Keratinocyte (primary cell): ENCODE data around the gene PALMD. TPM values are rescaled to one million over a fixed set of nuclear protein-coding genes. Genes with fewer than 3 reads are reported as not detected.

Experiments
- DNase-seq: peaks from one replicate; pipeline ENCODE4 v3.0.0-alpha.2; 2011; ENCODE audit warnings: low read depth, missing footprints, low spot score
- FAIRE-seq: peaks from 2 replicates; lab custom pipeline; 2011; peaks lifted over from hg19 to GRCh38; lab: Jason Lieb, UNC
- H2AFZ ChIP-seq: 2 replicates; pipeline ENCODE4 v1.6.0; 2012; ENCODE audit warnings: low read length, control low read depth, inconsistent platforms; ENCODE audit not compliant: control insufficient read depth
- H3K27ac ChIP-seq: 2 replicates; pipeline ENCODE4 v1.5.1; 2011; ENCODE audit warnings: low read length; ENCODE audit not compliant: control insufficient read depth, insufficient read depth
- H3K27me3 ChIP-seq: 3 replicates; pipeline ENCODE4 v1.6.0; 2011; ENCODE audit warnings: low read length; ENCODE audit not compliant: control insufficient read depth, insufficient read depth; ENCODE audit errors: extremely low read depth
- H3K36me3 ChIP-seq, 2 experiments: 2 replicates in 1 of 2; 3 replicates in 1 of 2; pipeline ENCODE4 v1.5.1; 2011; ENCODE audit warnings: low read length in 2 of 2, mild to moderate bottlenecking in 1 of 2; ENCODE audit not compliant: control insufficient read depth in 2 of 2, insufficient read depth in 2 of 2; ENCODE audit errors: extremely low read depth in 1 of 2
- H3K4me1 ChIP-seq: 3 replicates; pipeline ENCODE4 v1.5.1; 2011; ENCODE audit warnings: low read length; ENCODE audit not compliant: control insufficient read depth, insufficient read depth; ENCODE audit errors: extremely low read depth
- H3K4me2 ChIP-seq: 3 replicates; pipeline ENCODE4 v1.6.0; 2011; ENCODE audit warnings: low read depth, low read length; ENCODE audit not compliant: control insufficient read depth, insufficient read depth; ENCODE audit errors: extremely low read depth
- H3K4me3 ChIP-seq, 3 experiments: fragments of 200-600 bp in 1 of 3; sonication (generic) in 1 of 3; 2 replicates in 2 of 3; 3 replicates in 1 of 3; pipeline ENCODE4 v1.5.1; 2011 to 2016; ENCODE audit warnings: low read length in 3 of 3, mild to moderate bottlenecking in 3 of 3, control low read depth in 2 of 3, inconsistent platforms in 1 of 3, low read depth in 1 of 3, mixed read lengths in 1 of 3, mixed run types in 1 of 3, moderate library complexity in 1 of 3; ENCODE audit not compliant: control insufficient read depth in 2 of 3, insufficient read depth in 2 of 3; ENCODE audit errors: extremely low read depth in 1 of 3
- H3K79me2 ChIP-seq: 2 replicates; pipeline ENCODE4 v1.6.0; 2012; ENCODE audit warnings: low read length; ENCODE audit not compliant: control insufficient read depth, insufficient read depth
- H3K9ac ChIP-seq: 3 replicates; pipeline ENCODE4 v1.6.0; 2011; ENCODE audit warnings: low read length; ENCODE audit not compliant: control insufficient read depth, insufficient read depth; ENCODE audit errors: extremely low read depth
- H3K9me1 ChIP-seq: 3 replicates; pipeline ENCODE4 v1.6.0; 2011; ENCODE audit warnings: low read length; ENCODE audit not compliant: control insufficient read depth, insufficient read depth; ENCODE audit errors: extremely low read depth
- H3K9me3 ChIP-seq: 2 replicates; pipeline ENCODE4 v1.5.1; 2012; ENCODE audit warnings: low read depth, low read length; ENCODE audit not compliant: control insufficient read depth
- H4K20me1 ChIP-seq: 3 replicates; pipeline ENCODE4 v1.6.0; 2011; ENCODE audit warnings: low read length; ENCODE audit not compliant: control insufficient read depth, insufficient read depth; ENCODE audit errors: extremely low read depth
- EZH2 ChIP-seq: IDR thresholded peaks from one replicate; pipeline ENCODE4 v1.6.1; 2012; ENCODE audit warnings: inconsistent platforms, mild to moderate bottlenecking, low read length, moderate library complexity
- dilution Hi-C: fragments of 300-500 bp; cut with MboI; formaldehyde crosslinking; loops from one replicate; pipeline ENCODE4 v1.7.0; 2020; ENCODE audit warnings: low sequenced_read_pairs; ENCODE audit not compliant: extremely low pct_ligation_motif_present
- polyA plus RNA-seq, 5 experiments: library from polyadenylated mRNA; depleted of rRNA in 3 of 5; stranded (reverse) in 3 of 5; stranded (forward) in 1 of 5; unstranded in 1 of 5; fragments of >200 nt; gene quantifications; 1 replicate in 1 of 5; 2 replicates in 3 of 5; 3 replicates in 1 of 5; pipeline versions ENCODE4 v1.2.1 to v1.2.3, GENCODE V29; 2011 to 2012; ENCODE audit warnings: missing spikeins in 2 of 5, low read depth in 1 of 5, low replicate concordance in 1 of 5
- TF ChIP-seq, protein P1 (sequence below), 3 experiments: IDR thresholded peaks in 1 of 3; conservative IDR thresholded peaks in 1 of 3; optimal IDR thresholded peaks in 1 of 3; 2 replicates in 2 of 3; 3 replicates in 1 of 3; pipeline versions ENCODE3 to v1.5.1; 2011; ENCODE audit warnings: low read length in 3 of 3, mild to moderate bottlenecking in 3 of 3, moderate library complexity in 2 of 3, control low read depth in 1 of 3, inconsistent platforms in 1 of 3; ENCODE audit not compliant: insufficient read depth in 2 of 3; ENCODE audit errors: extremely low read depth in 1 of 3

The PALMD gene
- polyA plus RNA-seq, 1 donor (not counting 4 experiments of a cell fraction or from before 2014, with no cell fraction given): 6.8 TPM

GRCh38 chr1:99601208-99601607 is 44.7 kb upstream of the PALMD start:
- TF ChIP-seq, protein P1, sequence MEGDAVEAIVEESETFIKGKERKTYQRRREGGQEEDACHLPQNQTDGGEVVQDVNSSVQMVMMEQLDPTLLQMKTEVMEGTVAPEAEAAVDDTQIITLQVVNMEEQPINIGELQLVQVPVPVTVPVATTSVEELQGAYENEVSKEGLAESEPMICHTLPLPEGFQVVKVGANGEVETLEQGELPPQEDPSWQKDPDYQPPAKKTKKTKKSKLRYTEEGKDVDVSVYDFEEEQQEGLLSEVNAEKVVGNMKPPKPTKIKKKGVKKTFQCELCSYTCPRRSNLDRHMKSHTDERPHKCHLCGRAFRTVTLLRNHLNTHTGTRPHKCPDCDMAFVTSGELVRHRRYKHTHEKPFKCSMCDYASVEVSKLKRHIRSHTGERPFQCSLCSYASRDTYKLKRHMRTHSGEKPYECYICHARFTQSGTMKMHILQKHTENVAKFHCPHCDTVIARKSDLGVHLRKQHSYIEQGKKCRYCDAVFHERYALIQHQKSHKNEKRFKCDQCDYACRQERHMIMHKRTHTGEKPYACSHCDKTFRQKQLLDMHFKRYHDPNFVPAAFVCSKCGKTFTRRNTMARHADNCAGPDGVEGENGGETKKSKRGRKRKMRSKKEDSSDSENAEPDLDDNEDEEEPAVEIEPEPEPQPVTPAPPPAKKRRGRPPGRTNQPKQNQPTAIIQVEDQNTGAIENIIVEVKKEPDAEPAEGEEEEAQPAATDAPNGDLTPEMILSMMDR (optimal IDR thresholded peaks at IDR 0.05 in 1 of 3, IDR thresholded peaks at IDR 0.05 in 1 of 3, conservative IDR thresholded peaks at IDR 0.05 in 1 of 3; ENCODE audit: extremely low read depth in 1 of 3, insufficient read depth in 2 of 3, low read length in 3 of 3): no peak
- no peak for TF ChIP-seq EZH2
- no peak overlapping the region for H2AFZ ChIP-seq
- H3K9ac ChIP-seq: no peak overlapping the region
- no peak overlapping the region for H3K4me3 ChIP-seq
- H3K4me2 ChIP-seq: no peak overlapping the region
- H3K4me1 ChIP-seq: peaks cover 3% of the 10 kb centered on the region
- H3K79me2 ChIP-seq: no peaks in the 10 kb centered on the region
- no peaks in the 10 kb centered on the region for H3K9me1 ChIP-seq
- no peaks in the 10 kb centered on the region for H3K36me3 ChIP-seq
- no peak for DNase-seq
- no peaks in the 10 kb centered on the region for H3K9me3 ChIP-seq
- H3K27ac ChIP-seq: no peak overlapping the region
- H3K27me3 ChIP-seq: no peaks in the 10 kb centered on the region
- dilution Hi-C loops: no loop called here
- no peak for FAIRE-seq
- no peaks in the 10 kb centered on the region for H4K20me1 ChIP-seq

GRCh38 chr1:99601709-99602403 is 44.1 kb upstream of the PALMD start:
- Histone ChIP-seq H3K79me2 (no peaks in the 10 kb centered on the region), H3K9ac (no peak overlapping the region), H3K4me1 (peaks cover 3% of the 10 kb centered on the region), H3K4me2 (no peak overlapping the region), H3K27me3 (no peaks in the 10 kb centered on the region), H3K36me3 (no peaks in the 10 kb centered on the region), H3K4me3 (no peak overlapping the region), H3K9me1 (no peaks in the 10 kb centered on the region), H3K9me3 (no peaks in the 10 kb centered on the region), H3K27ac (no peak overlapping the region), H4K20me1 (no peaks in the 10 kb centered on the region), H2AFZ (no peak overlapping the region)
- no peak for DNase-seq
- dilution Hi-C loops: no loop called here
- no peak for FAIRE-seq
- TF ChIP-seq, protein P1 (optimal IDR thresholded peaks at IDR 0.05 in 1 of 3, IDR thresholded peaks at IDR 0.05 in 1 of 3, conservative IDR thresholded peaks at IDR 0.05 in 1 of 3; ENCODE audit: extremely low read depth in 1 of 3, insufficient read depth in 2 of 3, low read length in 3 of 3): no peak
- TF ChIP-seq EZH2: no peak
